ENCODE results near the gene MRPL20.

Gene MRPL20

DNA sequence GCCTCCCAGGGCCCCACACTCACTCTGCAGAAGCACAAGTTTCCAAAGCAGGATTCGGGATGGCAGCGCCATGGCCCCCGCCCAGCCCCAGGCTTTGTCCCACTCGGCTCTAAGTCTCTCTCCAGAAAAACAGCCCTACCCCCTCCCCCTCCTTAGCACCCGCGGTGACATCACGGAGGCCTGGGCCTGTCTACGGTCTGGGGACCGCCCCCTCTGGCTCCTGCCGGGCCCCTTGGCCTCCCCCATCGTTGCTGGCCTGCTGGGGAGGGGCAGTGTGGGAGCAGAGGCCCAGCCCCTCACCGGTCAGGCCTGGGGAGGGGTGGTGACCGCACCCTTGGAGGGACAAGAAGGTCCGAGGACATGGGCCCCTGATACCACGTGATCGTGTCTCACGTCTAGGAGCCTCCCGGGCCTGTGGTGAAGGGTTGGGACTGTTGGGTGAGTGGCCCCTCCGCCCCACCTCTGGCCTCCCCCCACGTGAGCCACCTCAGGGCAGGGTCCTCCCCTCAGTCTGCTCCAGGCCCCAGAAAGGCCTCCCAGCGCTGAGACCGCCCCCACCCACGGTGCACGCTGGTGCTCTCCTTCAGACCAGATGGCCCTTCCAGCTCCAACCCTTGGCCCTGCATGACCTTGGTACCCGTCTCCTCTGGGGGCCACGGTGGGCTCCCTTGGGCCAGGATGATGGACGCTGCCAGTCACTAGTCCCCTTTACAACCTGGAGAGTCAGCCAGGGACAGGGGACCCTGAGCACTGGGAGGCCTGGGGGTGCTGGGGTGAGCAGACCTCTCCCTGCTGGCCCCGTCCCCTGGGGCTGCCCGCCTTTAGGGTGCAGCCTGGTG, 48.4 kb downstream of the MRPL20 start, which contains the start of gene MXRA8:
MXRA8 (minus strand) TSS at position 123 of the 839 bp plus-strand sequence; CDS start at position 72, 51 bp downstream.
- no peaks in the 10 kb centered on the region for H3K36me3 ChIP-seq (ENCODE audit: control insufficient read depth, low read length)
- H3K27me3 ChIP-seq (ENCODE audit: control insufficient read depth, low read length) = peaks cover 17% of the 10 kb centered on the region
- no peaks in the 10 kb centered on the region for H3K4me1 ChIP-seq (ENCODE audit: control insufficient read depth, low read length)
- no peaks in the 10 kb centered on the region for H3K9me3 ChIP-seq (ENCODE audit: control insufficient read depth, insufficient read depth, low read length)
- no peak for TF ChIP-seq EZH2phosphoT487 (IDR thresholded peaks at IDR 0.05; ENCODE audit: borderline replicate concordance, low read length)
- TF ChIP-seq, protein P1, sequence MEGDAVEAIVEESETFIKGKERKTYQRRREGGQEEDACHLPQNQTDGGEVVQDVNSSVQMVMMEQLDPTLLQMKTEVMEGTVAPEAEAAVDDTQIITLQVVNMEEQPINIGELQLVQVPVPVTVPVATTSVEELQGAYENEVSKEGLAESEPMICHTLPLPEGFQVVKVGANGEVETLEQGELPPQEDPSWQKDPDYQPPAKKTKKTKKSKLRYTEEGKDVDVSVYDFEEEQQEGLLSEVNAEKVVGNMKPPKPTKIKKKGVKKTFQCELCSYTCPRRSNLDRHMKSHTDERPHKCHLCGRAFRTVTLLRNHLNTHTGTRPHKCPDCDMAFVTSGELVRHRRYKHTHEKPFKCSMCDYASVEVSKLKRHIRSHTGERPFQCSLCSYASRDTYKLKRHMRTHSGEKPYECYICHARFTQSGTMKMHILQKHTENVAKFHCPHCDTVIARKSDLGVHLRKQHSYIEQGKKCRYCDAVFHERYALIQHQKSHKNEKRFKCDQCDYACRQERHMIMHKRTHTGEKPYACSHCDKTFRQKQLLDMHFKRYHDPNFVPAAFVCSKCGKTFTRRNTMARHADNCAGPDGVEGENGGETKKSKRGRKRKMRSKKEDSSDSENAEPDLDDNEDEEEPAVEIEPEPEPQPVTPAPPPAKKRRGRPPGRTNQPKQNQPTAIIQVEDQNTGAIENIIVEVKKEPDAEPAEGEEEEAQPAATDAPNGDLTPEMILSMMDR (IDR thresholded peaks at IDR 0.05; ENCODE audit: low read depth, low read length, poor library complexity, severe bottlenecking) = no peak
- no peaks in the 10 kb centered on the region for H3F3A ChIP-seq (ENCODE audit: control insufficient read depth, insufficient read depth)
- no peaks in the 10 kb centered on the region for H4K20me1 ChIP-seq (ENCODE audit: control insufficient read depth, insufficient read depth, low read depth, low read length)
- H3K9me2 ChIP-seq (replicated peaks; ENCODE audit: control insufficient read depth, low read length) = no peaks in the 10 kb centered on the region
- H3K79me2 ChIP-seq (ENCODE audit: control insufficient read depth, low read length) = no peaks in the 10 kb centered on the region
- H3K4me2 ChIP-seq (ENCODE audit: low read length) = no peak within 1 kb of the TSS
- H3K4me3 ChIP-seq (ENCODE audit: low read length) = no peak within 1 kb of the TSS
- no peak within 1 kb of the TSS for H3K27ac ChIP-seq (ENCODE audit: low read depth, low read length)

DNA sequence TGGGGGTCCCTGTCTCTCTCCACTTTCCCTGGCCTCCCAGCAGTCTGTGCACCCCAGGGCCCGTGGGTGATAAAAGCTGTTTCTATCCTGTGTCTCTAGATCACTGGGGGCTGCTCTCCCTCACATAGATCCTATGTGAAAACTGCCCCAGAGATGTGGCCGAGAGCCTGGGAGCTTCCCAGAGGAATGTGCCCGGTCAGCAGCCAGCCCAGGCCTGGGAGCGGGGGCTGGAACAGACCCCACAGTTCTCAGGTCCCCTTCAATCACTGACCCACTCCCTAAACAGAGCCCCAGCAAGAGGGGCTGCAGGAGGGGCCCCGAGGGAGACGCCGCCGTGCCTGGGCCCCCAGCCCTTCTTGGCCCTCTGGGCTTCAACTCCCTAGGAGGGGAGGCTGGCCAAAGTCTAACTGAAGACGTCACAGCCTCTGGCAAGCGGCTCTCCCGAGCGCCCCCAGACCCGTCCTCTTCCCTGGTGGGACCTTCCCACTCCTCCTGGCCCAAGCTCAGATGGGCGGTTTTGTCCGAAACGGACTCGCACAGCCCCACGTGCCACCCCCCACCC, 49.1 kb downstream of the MRPL20 start:
- no peaks in the 10 kb centered on the region for H3K9me3 ChIP-seq (ENCODE audit: control insufficient read depth, insufficient read depth, low read length)
- TF ChIP-seq, protein P1 (IDR thresholded peaks at IDR 0.05; ENCODE audit: low read depth, low read length, poor library complexity, severe bottlenecking) = no peak
- no peak for TF ChIP-seq EZH2phosphoT487 (IDR thresholded peaks at IDR 0.05; ENCODE audit: borderline replicate concordance, low read length)
- no peaks in the 10 kb centered on the region for H3K9me2 ChIP-seq (replicated peaks; ENCODE audit: control insufficient read depth, low read length)
- no peaks in the 10 kb centered on the region for H3F3A ChIP-seq (ENCODE audit: control insufficient read depth, insufficient read depth)
- H3K4me2 ChIP-seq (ENCODE audit: low read length) = no peak overlapping the region
- no peaks in the 10 kb centered on the region for H3K4me1 ChIP-seq (ENCODE audit: control insufficient read depth, low read length)
- no peak overlapping the region for H3K4me3 ChIP-seq (ENCODE audit: low read length)
- no peaks in the 10 kb centered on the region for H3K79me2 ChIP-seq (ENCODE audit: control insufficient read depth, low read length)
- no peaks in the 10 kb centered on the region for H3K36me3 ChIP-seq (ENCODE audit: control insufficient read depth, low read length)
- H3K27ac ChIP-seq (ENCODE audit: low read depth, low read length) = no peak overlapping the region
- H3K27me3 ChIP-seq (ENCODE audit: control insufficient read depth, low read length) = peaks cover 24% of the 10 kb centered on the region
- no peaks in the 10 kb centered on the region for H4K20me1 ChIP-seq (ENCODE audit: control insufficient read depth, insufficient read depth, low read depth, low read length)

- Histone ChIP-seq H3F3A (ENCODE audit: control insufficient read depth, insufficient read depth) (no peaks in the 10 kb centered on the region), H4K20me1 (ENCODE audit: control insufficient read depth, insufficient read depth, low read depth, low read length) (no peaks in the 10 kb centered on the region), H3K36me3 (ENCODE audit: control insufficient read depth, low read length) (no peaks in the 10 kb centered on the region), H3K4me3 (ENCODE audit: low read length) (no peak overlapping the region), H3K27ac (ENCODE audit: low read depth, low read length) (no peak overlapping the region), H3K4me2 (ENCODE audit: low read length) (no peak overlapping the region), H3K9me2 (replicated peaks; ENCODE audit: control insufficient read depth, low read length) (no peaks in the 10 kb centered on the region), H3K9me3 (ENCODE audit: control insufficient read depth, insufficient read depth, low read length) (no peaks in the 10 kb centered on the region), H3K79me2 (ENCODE audit: control insufficient read depth, low read length) (no peaks in the 10 kb centered on the region), H3K27me3 (ENCODE audit: control insufficient read depth, low read length) (peaks cover 26% of the 10 kb centered on the region), H3K4me1 (ENCODE audit: control insufficient read depth, low read length) (no peaks in the 10 kb centered on the region)
- no peak for TF ChIP-seq EZH2phosphoT487 (IDR thresholded peaks at IDR 0.05; ENCODE audit: borderline replicate concordance, low read length)
Measured at GRCh38 chr1:1356796-1357401, 50.2 kb downstream of the MRPL20 start.
